Calu3 (cell line): ENCODE measurements around the gene ZNF547. TPM values are rescaled to one million over a fixed set of nuclear protein-coding genes. Genes with fewer than 3 reads are reported as not detected.

Source experiments
- BruUV-seq: library from RNA; stranded (reverse); fragments of 400-500 nt; replicated peaks from 2 replicates; lab custom pipeline; 2021; lab: Mats Ljungman, UMichigan
- CTCF ChIA-PET: fragments of 300-600 bp; sonication (Branson Sonifier 250); formaldehyde crosslinking; loops from one replicate; lab custom pipeline; 2022; ENCODE audit warnings: antibody characterized with exemption; lab: Charles Lee
- DNase-seq: peaks from one replicate; pipeline ENCODE4 v3.0.0; 2022
- H3K27ac Mint-ChIP-seq: one replicate; pipeline ENCODE4 v1.8.0; 2022; ENCODE audit warnings: mixed read lengths; ENCODE audit not compliant: unreplicated experiment
- H3K27me3 Mint-ChIP-seq: one replicate; pipeline ENCODE4 v1.8.0; 2022; ENCODE audit warnings: mixed read lengths; ENCODE audit not compliant: unreplicated experiment
- H3K36me3 Mint-ChIP-seq: one replicate; pipeline ENCODE4 v1.8.0; 2022; ENCODE audit warnings: mild to moderate bottlenecking, moderate library complexity, mixed read lengths; ENCODE audit not compliant: insufficient read depth, unreplicated experiment
- H3K4me1 Mint-ChIP-seq: one replicate; pipeline ENCODE4 v1.8.0; 2022; ENCODE audit warnings: mild to moderate bottlenecking, low read depth, mixed read lengths; ENCODE audit not compliant: unreplicated experiment
- H3K4me3 Mint-ChIP-seq: one replicate; pipeline ENCODE4 v1.8.0; 2022; ENCODE audit warnings: mild to moderate bottlenecking, low read depth, moderate library complexity, mixed read lengths; ENCODE audit not compliant: unreplicated experiment
- H3K9me3 Mint-ChIP-seq: one replicate; pipeline ENCODE4 v1.8.0; 2022; ENCODE audit warnings: low read depth, mixed read lengths; ENCODE audit not compliant: unreplicated experiment
- CTCF ChIP-seq: fragments of 200-600 bp; IDR thresholded peaks from one replicate; pipeline ENCODE4 v1.8.0; 2022; ENCODE audit warnings: antibody characterized with exemption; ENCODE audit not compliant: unreplicated experiment
- intact Hi-C: fragments of 100-400 bp; cut with micrococcal nuclease; formaldehyde crosslinking; loops from one replicate; pipeline ENCODE4 v1.10.0; 2022; ENCODE audit not compliant: unreplicated experiment
- total RNA-seq: library from RNA; stranded (reverse); gene quantifications from 2 replicates; pipeline ENCODE4 v1.2.3, GENCODE V29; 2022

The ZNF547 gene
- total RNA-seq, 1 experiment from 2014 or later = 7.2 TPM

DNA sequence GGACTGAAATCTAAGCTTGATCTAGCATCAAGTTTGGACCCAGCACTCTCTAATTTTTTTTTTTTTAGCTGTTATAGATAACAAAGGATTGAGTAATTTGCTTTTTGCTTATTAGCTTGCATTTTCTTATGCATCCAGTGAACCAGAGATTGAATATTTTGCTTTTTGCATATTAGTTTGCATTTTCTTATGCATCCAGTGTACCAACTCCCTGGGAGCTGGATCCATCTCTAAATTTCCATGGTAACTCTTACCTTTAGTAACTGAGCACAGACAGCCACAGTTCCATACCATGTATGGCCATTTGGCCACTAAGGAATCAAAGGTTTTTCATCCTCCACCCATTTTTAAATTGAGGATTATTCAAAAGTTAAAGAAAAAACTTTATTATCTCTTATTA, 17.6 kb downstream of the ZNF547 start:
- CTCF ChIA-PET = interaction anchor here (0.7 kb wide), 1 partner anchor 648 kb away, joined by 4 read pairs; no protein-coding TSS in a partner anchor
- no peak overlapping the region for H3K27ac Mint-ChIP-seq
- no peak for DNase-seq

DNA sequence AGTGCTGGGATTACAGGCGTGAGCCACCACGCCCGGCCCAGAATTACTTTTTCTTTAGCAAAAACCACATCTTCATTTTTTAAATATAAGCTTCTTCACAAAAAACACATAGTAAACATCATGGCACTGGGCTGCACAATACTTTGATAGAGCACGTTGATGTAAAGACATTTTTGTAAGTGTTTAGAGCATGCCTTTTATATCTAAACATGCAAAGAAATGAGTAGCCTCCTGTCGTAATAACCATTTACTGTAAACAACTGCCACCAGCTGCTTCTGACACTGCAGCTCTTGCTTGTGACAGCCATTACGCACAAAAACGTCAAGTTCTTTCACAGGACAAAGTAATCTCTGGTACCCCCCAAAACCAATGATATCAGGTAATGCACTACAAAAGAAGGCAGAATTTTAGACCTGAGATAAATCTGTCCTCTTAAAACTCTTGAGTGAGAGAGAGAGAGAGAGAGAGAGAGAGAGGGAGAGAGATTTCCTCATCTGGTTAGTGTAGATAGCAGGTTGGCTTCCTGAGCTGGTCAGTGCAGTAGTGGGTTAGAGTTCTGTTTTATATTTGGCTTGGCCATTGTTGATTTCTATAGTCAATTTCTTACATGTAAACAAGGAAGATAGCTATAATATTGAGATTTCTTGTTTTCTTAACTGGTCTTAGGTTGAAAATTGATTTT, 19.6 kb downstream of the ZNF547 start:
- H3K36me3 Mint-ChIP-seq = no peaks in the 10 kb centered on the region
- H3K27me3 Mint-ChIP-seq = no peaks in the 10 kb centered on the region
- DNase-seq = no peak
- no peak for TF ChIP-seq CTCF
- intact Hi-C loops = loop anchor here (10.0 kb wide), 1 partner anchor 188 kb away; the partner anchor contains the start of gene ZNF264
- no peaks in the 10 kb centered on the region for H3K4me1 Mint-ChIP-seq
- H3K27ac Mint-ChIP-seq = no peak overlapping the region
- CTCF ChIA-PET = no interaction called here
- H3K4me3 Mint-ChIP-seq = no peak overlapping the region
- no TSS peak for BruUV-seq
- peaks cover 21% of the 10 kb centered on the region for H3K9me3 Mint-ChIP-seq

More for the DNA sequence above, 17.6 kb downstream of the ZNF547 start:
- H3K4me3 Mint-ChIP-seq = no peak overlapping the region
- H3K9me3 Mint-ChIP-seq = peaks cover 15% of the 10 kb centered on the region
- no TSS peak for BruUV-seq
- H3K27me3 Mint-ChIP-seq = no peaks in the 10 kb centered on the region
- no peak for TF ChIP-seq CTCF
- H3K36me3 Mint-ChIP-seq = peaks cover 6% of the 10 kb centered on the region
- intact Hi-C loops = loop anchor here (10.0 kb wide), 1 partner anchor 186 kb away; the partner anchor contains the start of gene ZNF264
- no peaks in the 10 kb centered on the region for H3K4me1 Mint-ChIP-seq

- no peak for DNase-seq
- CTCF ChIA-PET = interaction anchor here (0.6 to 1.1 kb wide), 4 partner anchors 26 to 429 kb away, joined by 3 to 5 read pairs (median 4); partner anchors contain the start of genes TRAPPC2B and ZNF547
- Mint-ChIP-seq H3K9me3 (peaks cover 15% of the 10 kb centered on the region), H3K4me3 (peak overlapping the region; percentile 75), H3K27ac (peak overlapping the region; percentile 90), H3K36me3 (peaks cover 22% of the 10 kb centered on the region), H3K4me1 (peaks cover 10% of the 10 kb centered on the region), H3K27me3 (no peaks in the 10 kb centered on the region)
- intact Hi-C loops = loop anchor here (1.0 to 10.0 kb wide), 3 partner anchors 22 to 194 kb away; partner anchors contain the start of genes TRAPPC2B, ZNF17, ZNF264 and ZNF547
- no peak for TF ChIP-seq CTCF
- BruUV-seq = no TSS peak
These were observed 25.9 kb downstream of the ZNF547 start for GRCh38 chr19:57389194-57389729.

- Mint-ChIP-seq H3K4me1 (peaks cover 10% of the 10 kb centered on the region), H3K4me3 (peak within 1 kb of the TSS; percentile 75), H3K9me3 (peaks cover 19% of the 10 kb centered on the region), H3K36me3 (peaks cover 28% of the 10 kb centered on the region), H3K27me3 (no peaks in the 10 kb centered on the region), H3K27ac (peak within 1 kb of the TSS; percentile 90)
- intact Hi-C loops = loop anchor here (1.0 to 10.0 kb wide), 3 partner anchors 21 to 195 kb away; partner anchors contain the start of genes TRAPPC2B, ZNF17, ZNF264 and ZNF547
- DNase-seq = peak; percentile 96
- TF ChIP-seq CTCF = no peak
- TSS peak; percentile 58 for BruUV-seq
- CTCF ChIA-PET = interaction anchor here (0.6 to 1.1 kb wide), 4 partner anchors 27 to 429 kb away, joined by 3 to 5 read pairs (median 4); partner anchors contain the start of genes TRAPPC2B and ZNF547
These were observed 26.6 kb downstream of the ZNF547 start, which contains the start of gene ZNF548 for GRCh38 chr19:57389730-57390598. TSS of gene ZNF548 (plus strand) at chr19:57389854. CDS start at chr19:57390100, 246 bp downstream.
